ENCODE results near the gene CACNA1I.

The CACNA1I gene

DNA sequence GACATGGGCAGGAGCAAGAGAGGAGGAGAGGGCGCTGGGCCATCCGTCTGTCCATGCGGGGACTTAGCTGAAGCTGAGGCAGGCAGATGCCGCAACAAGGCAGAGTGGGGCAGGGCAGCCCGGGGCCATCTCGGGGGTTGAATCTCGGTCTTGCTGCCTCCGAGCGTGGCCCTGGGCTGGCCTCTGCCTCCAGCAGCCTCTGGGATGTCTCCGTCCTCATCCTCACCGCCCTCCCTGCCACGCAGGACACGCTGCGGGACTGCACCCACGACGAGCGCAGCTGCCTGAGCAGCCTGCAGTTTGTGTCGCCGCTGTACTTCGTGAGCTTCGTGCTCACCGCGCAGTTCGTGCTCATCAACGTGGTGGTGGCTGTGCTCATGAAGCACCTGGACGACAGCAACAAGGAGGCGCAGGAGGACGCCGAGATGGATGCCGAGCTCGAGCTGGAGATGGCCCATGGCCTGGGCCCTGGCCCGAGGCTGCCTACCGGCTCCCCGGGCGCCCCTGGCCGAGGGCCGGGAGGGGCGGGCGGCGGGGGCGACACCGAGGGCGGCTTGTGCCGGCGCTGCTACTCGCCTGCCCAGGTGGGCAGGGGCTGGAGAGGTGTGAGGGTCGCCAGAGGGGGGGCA, 108.4 kb downstream of the CACNA1I start:
- no peak for DNase-seq

DNA sequence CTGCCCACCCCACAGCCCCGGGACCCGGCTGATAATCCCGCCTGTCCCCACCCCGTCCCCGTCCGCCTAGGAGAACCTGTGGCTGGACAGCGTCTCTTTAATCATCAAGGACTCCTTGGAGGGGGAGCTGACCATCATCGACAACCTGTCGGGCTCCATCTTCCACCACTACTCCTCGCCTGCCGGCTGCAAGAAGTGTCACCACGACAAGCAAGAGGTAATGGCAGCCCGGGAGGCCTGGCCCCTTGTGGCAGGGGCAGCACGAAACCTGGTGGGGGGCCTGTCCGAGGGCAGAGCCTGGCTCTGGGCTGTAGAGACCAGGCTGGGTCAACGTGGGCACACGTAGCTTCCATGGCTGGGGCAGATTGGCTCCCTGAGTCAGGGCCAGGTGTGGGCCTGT, 109.1 kb downstream of the CACNA1I start:
- DNase-seq, result no peak

DNA sequence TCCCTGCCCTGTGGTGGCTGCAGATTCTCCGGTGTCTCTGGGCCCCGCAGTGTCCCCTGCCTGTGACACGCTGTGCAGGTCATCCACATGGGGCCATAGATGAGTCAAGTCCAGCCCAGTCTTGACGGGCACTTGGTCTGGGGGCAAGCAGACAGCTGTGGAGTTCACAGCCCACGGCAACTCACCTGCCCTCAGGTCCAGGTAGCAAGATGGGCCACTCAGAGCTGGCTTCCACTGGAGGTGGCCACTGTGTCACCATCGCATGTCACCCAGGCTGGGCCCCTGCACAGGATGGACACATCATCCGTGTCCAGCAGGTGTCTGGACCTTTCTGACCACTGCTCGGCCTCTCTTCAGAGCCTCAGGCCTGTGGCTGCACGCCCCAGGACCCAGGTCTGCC, 109.9 kb downstream of the CACNA1I start:
- no peak for DNase-seq

DNA sequence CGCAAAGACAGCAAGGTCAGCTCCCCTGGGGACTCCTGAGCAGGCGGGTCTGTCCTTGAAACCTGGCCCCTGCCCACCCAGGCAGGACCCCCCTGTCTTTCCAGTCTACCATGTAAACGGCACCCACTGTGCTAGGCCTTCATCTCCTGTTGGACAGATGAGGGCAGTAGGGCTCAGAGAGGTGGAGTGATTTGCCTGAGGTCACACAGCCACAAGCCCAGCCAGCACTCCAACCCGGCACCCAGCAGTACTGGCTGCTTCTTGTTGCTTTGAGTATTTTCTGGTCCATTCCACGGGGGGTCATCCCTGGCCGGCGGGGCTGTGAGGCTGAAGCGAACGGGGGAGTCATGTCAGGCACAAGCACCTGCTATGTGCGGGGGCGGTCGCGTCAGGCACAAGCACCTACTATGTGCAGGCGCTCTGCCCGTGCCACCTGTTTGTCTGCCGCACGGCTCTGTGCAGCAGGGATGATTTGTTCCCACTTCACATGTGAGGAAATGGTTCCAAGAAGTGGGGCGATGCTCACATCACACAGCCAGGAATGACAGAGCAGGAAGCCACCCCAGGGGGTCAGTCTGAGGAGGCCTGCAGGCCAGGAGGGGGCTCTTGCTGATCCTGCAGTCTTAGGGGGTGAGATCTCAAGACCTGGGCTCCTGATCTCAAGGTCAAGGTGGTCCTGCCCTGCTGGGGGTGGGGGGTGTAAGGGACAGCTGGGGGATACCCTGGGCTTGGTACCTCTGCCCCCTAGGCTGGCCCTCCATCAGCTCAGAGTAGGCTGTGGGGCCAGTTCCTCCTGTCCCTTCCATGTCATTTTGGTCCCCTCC, 110.7 kb downstream of the CACNA1I start:
- DNase-seq, result no peak

DNA sequence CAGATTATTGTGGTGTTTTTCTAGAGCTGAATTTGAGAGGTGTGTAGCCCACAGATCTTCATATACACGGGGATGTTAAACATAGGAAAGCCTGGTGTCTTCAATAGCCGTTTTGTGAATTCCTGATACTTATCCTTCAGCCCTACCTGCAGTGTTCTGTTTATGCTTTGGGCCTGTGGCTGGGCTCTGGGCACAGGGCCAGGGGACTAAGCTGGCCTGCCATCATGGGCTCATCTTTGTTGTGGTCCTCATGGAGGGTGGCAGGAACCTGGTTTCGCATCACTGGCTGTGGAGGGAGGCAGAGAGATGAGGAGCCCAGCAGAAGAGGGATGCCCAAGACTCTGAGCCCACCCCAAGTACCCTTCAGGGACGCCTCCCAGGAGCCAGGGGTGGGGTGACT, 112.4 kb downstream of the CACNA1I start:
- no peak for DNase-seq

DNA sequence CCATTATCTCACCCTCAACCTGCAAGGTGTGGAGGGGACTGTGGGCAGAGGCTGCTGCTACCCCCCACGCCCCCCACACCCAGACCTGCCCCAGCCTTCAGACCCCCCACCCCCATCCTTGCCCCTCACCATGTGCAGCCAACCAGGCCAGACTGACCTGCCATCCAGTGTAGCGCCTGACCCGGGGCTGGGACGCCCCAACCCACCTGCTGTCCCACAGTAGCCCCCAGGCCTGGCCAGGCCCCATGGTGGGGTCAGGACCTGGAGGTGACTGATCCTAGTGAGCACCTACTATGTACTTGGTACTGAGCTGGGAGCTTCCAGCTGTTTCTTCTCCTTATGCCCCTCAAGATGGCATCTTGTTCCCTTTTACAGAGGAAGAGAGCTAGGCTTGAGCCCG, 113.1 kb downstream of the CACNA1I start:
- no peak for DNase-seq

DNA sequence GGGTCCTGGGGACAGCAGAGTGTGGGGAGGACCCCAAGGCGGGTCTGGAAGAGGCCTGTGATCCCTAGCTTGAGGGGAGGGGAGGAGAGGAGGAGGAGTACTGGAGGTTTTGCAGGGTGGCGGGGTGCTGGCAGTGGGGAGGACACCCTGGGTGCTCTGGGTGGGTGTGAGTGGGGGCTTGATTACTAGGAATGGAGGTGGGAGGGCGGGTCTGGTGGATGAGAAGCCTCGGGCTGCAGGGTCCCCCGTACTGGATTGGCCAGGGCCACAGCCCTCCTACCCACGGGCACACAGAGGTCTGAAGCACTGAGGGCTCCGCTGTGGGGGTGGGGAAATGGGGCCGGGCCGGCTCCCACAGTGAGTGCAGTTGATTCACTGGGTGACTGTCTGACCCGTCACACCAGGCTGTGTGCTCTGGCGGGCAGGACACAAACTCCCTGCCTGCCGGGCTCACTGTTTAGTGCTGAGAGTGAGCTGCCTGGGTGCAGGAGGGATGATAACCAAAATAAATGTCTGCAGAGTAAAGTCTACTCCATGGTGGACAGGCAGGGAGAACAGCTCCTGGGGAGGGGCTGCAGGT, 114.2 kb downstream of the CACNA1I start:
- no peak for DNase-seq

DNA sequence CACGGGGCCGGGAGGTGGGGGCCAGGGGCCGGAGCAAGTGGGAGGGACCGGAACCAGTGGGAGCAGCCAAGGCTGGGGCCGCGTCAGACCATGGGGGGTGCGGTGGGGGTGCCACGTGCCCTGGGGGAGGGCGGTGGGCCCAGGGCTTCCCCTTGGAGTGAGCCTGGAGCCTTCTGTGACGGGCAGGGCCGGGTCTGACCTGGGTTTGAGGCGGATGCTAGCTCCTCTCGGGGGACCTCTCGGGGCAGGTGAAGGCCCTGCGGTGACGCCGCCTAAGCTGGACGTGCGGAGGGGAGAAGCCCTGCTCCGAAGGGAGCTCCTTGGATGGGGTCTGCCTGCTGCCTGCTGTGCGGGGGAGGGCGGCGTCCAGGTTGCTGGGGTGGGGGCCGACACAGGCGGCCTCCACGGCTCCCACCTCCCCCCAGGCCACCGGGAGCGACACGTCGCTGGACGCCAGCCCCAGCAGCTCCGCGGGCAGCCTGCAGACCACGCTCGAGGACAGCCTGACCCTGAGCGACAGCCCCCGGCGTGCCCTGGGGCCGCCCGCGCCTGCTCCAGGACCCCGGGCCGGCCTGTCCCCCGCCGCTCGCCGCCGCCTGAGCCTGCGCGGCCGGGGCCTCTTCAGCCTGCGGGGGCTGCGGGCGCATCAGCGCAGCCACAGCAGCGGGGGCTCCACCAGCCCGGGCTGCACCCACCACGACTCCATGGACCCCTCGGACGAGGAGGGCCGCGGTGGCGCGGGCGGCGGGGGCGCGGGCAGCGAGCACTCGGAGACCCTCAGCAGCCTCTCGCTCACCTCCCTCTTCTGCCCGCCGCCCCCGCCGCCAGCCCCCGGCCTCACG, 115.0 kb downstream of the CACNA1I start:
- DNase-seq, result no peak

DNA sequence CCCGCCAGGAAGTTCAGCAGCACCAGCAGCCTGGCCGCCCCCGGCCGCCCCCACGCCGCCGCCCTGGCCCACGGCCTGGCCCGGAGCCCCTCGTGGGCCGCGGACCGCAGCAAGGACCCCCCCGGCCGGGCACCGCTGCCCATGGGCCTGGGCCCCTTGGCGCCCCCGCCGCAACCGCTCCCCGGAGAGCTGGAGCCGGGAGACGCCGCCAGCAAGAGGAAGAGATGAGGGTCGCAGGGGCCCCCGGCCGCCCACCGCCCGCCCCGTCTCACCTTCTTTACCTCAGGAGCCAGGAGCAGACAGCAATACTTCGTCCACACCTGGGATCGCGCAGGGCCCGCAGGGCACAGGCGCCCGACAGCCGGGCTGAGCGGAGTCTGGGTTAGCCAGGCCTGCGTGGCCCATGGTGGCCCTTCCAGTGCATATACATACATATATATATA, 115.6 kb downstream of the CACNA1I start:
- DNase-seq, result no peak

DNA sequence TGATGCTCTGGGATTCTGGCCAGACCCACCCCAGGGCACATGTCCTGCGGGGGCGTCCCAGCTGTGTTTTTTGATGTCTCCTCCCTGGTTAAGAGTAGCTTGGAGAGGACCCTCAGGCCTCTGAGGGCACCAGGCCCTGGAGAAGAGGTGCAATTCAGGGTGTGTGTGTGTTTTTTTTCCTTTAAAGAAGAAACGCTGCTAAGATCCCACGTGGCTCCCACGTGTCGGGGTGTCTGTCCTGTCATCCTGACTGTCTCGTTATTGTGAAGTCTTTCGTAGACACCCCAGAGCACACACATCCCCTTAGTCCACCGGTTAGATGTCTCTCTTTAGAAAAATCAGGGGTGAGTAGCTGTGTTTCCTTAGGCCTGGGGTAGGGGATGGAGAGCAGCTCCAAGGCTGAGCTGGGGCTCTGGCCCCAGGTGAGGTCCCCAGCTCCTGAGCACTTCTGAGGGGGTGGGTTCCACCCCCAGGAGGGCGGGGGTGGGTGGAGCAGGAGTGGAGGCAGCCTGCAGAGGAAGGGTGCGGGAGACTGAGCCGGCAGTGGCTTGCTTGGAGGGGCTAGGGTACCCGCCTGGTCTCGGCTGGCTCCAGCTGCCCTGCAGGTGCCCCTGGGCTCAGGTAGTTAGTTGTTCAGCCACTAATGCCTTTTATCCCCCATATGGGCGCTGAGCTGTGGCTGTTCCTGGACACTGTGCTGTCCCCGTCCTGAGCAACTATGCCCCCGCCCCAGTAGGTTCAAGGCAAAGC, 116.4 kb downstream of the CACNA1I start:
- no peak for DNase-seq

DNA sequence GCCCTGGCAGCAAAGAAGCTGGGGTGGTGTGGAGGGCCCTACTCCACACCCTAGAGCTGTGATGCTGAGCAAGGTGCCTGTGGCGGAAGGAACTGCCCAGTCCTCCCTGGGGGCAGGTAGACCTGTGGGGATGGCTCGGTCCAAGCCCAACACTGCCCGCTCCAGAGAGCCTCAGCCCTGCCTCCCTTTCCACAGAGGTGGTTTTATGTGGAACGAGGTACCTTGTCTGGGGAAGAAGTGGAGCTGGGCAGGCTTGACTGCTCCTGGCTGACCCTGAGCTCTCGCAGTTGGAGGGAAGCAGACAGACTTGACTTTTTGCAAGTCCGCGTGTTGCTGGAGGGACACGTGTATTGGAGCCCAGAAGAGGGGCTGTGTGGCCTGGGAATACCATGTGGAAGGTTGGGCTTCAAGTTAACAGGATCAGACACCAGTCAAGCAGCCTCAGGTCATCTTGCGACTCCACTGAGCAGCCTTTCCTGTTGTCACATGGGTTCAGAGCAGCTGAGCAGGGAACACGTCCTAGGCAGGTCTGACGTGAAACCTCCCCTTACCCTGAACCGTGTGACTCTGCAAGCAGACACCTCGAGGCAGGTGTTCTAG, 117.7 kb downstream of the CACNA1I start:
- no peak for DNase-seq

DNA sequence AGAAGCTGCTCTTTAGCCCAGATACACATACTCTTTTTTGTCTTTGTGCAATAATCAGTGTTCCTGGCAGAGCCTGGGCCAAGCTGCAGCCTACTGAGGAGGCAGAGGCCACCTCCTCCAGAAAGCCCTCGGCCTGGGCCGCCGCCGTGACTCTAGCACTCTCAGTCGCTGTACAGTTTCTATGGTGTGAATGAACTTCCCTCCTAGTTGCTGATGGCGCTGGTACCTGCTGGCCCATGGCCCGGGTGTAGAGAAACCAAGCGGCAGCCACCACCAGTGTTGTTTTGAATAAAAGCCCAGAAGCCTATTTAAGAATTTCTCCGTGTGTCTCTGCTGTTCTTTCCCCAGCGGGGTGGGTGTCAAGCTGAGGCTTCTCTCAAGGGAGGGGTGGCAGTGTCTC, 118.9 kb downstream of the CACNA1I start:
- DNase-seq, result no peak

DNA sequence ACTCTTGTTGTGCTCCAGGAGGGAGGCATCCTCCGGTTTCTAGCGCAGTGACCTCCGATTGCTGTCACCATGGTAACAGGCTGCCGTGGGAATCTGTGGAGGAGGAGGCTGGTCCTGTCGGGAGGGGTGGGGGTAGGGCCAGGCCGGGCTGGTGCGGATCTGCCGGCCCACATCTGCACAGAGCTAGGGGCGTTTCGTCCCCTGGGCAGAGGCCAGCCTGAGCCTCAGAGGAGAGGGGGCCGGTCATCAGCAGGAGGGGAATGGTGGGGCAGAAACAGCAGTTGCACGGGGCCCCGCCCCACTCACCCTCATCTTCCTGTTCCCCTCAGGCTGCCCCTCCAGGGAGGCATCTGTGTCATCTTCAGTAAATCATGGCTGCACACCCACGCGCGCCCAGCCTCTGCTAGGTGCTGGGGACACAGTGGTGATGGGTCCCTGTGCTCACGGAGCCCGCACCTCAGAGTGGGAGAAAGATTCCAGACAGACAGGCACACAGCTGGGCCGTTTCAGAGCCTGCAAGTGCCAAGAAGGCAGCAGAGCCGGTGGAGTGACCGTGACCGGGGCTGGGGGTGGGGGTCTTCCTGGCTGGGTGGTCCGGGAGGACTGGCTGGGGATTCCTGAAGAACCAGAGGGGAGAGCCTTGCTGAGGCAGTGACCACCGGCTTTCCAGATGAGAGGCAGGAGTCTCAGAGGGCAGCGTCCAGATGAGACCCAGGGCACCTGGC, 120.5 kb downstream of the CACNA1I start:
- peak; percentile 58 for DNase-seq

DNA sequence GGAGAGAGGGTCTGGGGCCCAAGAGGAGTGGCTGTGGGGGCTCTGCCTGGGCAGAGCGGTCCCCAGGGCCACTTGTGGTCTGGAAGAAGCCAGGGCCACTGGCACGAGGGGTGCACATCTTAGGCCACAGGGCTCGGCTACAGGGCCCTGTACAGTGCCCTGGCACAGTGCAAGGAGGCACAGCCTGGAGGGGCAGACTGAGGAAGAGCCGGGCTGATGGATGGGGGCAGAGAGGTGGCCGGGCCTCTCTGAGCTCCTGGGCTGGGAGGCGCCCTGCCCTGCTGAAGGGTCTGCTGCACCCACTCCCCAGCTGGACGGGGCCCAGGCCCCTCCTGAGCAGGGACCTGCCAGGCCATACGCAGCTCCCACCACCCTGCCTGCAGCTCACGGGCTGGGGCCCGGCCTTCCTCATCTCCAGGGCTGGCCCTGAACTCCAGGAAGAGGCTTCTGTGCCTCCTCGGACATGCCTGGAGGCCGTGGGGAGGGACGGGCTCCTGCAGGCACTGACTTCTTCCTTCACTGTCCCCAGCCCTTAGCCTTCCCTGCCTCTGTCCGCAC, 123.5 kb downstream of the CACNA1I start:
- no peak for DNase-seq

DNA sequence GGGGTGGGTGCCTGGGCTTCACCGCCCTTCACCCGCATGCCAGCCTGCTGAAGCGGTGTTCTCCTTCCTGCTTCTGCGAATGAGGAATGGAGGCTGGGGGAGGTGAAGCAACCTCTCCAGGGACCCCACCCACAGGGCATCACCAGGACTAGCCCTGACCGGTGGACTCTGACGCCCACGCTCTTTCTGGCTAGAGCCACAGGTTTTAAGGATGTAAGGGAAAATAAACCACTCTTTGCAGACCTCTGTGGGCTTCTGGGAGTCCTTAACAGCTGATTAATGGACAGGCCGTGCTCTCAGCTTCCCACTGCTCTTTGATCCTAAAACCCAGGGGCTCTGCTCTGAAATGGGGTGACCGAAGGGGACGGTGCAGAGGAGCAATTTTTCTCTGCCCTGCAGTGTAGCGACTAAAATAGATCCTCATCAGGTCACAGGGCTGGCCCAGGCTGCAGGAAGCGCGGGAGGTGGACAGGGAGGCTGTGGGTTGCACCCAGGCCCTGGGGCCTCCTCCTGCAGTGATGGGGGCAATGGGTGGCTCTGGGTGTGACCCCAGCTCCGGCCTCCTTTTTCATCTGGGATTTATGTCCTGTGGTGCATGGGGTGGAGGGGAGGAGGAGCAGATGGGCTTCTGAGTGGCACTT, 127.4 kb downstream of the CACNA1I start:
- no peak for DNase-seq

DNA sequence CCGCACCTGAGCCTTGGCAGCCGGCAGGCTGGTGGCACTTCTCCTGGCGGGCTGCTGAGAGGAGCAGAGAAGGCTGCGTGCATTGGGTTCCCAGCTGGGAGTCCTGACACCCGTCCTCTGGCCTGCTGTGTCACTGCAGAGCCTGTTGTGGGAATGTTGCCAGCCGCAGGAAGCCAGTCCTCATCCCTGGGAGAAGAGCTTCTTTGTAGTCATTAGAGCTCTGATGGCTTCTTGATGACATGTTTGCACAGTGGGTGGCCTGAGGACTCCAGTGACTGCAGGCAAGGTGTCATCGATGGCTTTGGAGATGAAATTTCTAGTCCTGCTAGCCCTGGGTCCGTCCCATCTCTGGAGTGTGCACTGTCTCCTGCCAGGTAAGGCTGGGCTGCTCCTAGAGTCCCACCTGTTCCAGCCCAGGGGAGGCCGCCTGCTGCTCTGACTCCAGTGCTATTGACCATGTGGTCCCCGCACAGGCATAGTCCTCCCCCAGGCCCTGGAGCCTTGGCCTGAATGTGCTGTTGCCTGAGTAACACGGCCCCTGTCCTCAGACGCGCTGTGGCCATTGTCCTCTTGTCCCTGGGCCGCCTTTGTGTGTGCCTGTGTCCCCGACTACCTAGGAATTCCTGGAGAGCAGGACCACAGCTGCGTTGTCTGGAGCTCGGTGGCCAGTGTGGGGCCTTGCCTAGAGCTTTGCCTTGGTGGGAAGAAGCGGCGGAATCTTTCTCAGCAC, 129.2 kb downstream of the CACNA1I start:
- no peak for DNase-seq

DNA sequence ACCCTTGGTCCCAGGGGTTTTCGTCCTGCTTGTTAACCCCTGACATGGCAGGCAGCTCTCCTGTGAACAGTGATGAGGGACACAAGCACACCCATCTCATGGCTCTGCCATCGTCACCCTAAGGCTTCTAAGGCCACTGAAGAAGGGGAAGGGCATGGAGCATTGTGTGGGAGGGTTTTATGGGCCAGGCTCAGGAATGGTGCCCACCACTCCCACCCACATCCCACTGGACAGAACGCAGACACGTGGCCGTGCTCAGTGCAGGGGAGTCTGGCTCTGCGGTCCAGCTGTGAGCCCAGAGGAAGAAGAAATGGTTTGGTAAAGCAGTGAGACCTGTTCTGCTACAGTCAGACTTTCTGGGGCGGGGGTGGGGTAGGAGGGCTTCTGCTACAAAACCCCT, 130.0 kb downstream of the CACNA1I start:
- DNase-seq, result no peak

DNA sequence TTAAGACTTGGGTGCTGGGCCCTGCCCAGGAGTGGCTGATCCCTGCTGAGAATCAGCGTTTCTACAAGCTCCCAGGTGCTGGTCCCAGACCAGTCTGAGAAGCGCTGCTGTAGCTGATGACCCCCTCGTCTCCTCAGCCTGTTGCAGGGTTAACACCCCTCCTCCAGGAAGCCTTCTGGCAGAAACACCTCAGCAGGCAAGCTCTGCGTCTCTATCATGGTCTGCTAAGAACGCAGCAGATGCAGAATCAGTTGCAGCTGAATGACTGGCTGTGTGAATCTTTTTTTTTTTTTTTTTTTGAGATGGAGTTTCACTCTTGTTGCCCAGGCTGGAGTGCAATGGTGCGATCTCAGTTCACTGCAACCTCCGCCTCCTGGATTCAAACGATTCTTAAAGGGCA, 132.5 kb downstream of the CACNA1I start:
- no peak for DNase-seq

DNA sequence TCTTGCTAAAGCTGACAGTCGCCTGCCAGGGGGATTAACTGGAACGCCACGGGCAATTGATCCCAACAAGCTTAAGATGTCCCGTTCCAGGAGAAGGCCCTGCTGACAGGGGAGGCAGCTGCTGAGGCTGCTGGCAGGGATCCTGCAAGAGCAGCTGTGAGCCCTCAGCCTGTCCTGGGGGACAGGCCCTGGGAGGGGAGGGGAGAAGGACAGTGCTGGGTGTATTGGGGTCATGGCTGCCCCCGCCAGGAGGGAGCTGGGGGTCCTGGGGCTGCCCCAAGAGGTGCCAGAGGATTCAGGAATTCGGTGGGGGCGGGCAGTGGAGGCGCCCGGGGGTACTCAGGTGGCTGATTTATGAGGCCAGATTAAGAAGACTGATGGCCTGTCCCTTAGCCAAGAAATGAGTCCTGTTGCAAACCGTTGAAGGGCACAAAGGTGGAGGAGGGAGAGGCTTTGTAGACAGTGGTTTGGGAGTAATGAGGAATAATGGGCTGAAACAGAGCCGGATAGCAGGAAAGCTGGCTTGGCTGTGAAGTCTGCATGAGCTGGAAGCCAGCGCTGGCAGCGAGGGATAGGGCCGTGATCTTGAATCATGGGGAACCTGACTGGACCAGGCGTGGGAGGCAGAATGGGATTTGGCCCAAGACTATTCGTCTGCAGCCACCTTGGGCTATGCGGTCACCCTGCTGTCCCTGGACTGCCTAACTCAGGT, 133.5 kb downstream of the CACNA1I start:
- DNase-seq, result no peak
